SK-N-SH (cell line): ENCODE measurements around the gene SLCO6A1. TPM values are rescaled to one million over a fixed set of nuclear protein-coding genes. Genes with fewer than 3 reads are reported as not detected.

Source experiments
- CTCF ChIA-PET: fragments of 300-600, 350-600 bp; formaldehyde crosslinking; extraction: SDS; loops from one replicate; lab custom pipeline; 2021; lab: Yijun Ruan, JAX
- POLR2A ChIA-PET: fragments of 350-600 bp; sonication (Branson Sonifier 250); formaldehyde crosslinking; extraction: SDS; loops from one replicate; lab custom pipeline; 2020; ENCODE audit warnings: antibody characterized with exemption, inconsistent platforms; lab: Yijun Ruan, JAX
- DNase-seq: peaks from one replicate; pipeline ENCODE4 v3.0.0; 2012
- H2AFZ ChIP-seq: fragments of 200-600 bp; sonication (generic); 2 replicates; pipeline ENCODE4 v1.8.1; 2016; ENCODE audit warnings: antibody characterized with exemption, mild to moderate bottlenecking, low read depth
- H3F3A ChIP-seq: fragments of 200-600 bp; sonication (generic); replicated peaks from 2 replicates; pipeline ENCODE3; 2016; ENCODE audit warnings: antibody characterized with exemption, mild to moderate bottlenecking; ENCODE audit not compliant: insufficient read depth
- H3K27ac ChIP-seq, 2 experiments: fragments of 200-500 bp in 1 of 2; fragments of 200-600 bp in 1 of 2; sonication (Bioruptor generic) in 1 of 2; sonication (generic), shearing (Covaris generic) in 1 of 2; 2 replicates each; pipeline versions ENCODE4 v1.5.1 to v1.6.1; 2014 to 2016; ENCODE audit warnings: low read depth in 2 of 2, inconsistent platforms in 1 of 2, low read length in 1 of 2, mild to moderate bottlenecking in 1 of 2, mixed read lengths in 1 of 2
- H3K27me3 ChIP-seq: fragments of 200-600 bp; sonication (generic), shearing (Covaris generic); 2 replicates; pipeline ENCODE4 v1.6.1; 2016; ENCODE audit warnings: mixed run types; ENCODE audit not compliant: insufficient read depth
- H3K36me3 ChIP-seq, 2 experiments: fragments of 200-500 bp in 1 of 2; fragments of 200-600 bp in 1 of 2; sonication (Bioruptor generic) in 1 of 2; sonication (generic) in 1 of 2; replicated peaks in 1 of 2; 2 replicates each; pipeline versions ENCODE3 to v1.5.1; 2014 to 2016; ENCODE audit warnings: low read length in 1 of 2, mild to moderate bottlenecking in 1 of 2; ENCODE audit not compliant: insufficient read depth in 2 of 2, control insufficient read depth in 1 of 2
- H3K4me1 ChIP-seq, 2 experiments: fragments of 200-500 bp in 1 of 2; fragments of 200-600 bp in 1 of 2; sonication (Bioruptor generic) in 1 of 2; sonication (generic), shearing (Covaris generic) in 1 of 2; 2 replicates each; pipeline versions ENCODE4 v1.5.1 to v1.6.1; 2014 to 2016; ENCODE audit warnings: low read depth in 1 of 2, low read length in 1 of 2, mixed run types in 1 of 2; ENCODE audit not compliant: insufficient read depth in 2 of 2, control insufficient read depth in 1 of 2
- H3K4me2 ChIP-seq: fragments of 200-600 bp; sonication (generic), shearing (Covaris generic); 2 replicates; pipeline ENCODE4 v1.6.1; 2017; ENCODE audit warnings: mixed run types
- H3K4me3 ChIP-seq, 2 experiments: fragments of 200-500 bp in 1 of 2; fragments of 200-600 bp in 1 of 2; sonication (Bioruptor generic) in 1 of 2; sonication (generic), shearing (Covaris generic) in 1 of 2; 2 replicates each; pipeline versions ENCODE4 v1.5.1 to v1.8.1; 2014 to 2016; ENCODE audit warnings: low read depth in 2 of 2, inconsistent platforms in 1 of 2, low read length in 1 of 2, mild to moderate bottlenecking in 1 of 2, mixed read lengths in 1 of 2, moderate library complexity in 1 of 2
- H3K79me2 ChIP-seq: fragments of 200-600 bp; sonication (generic); 2 replicates; pipeline ENCODE4 v1.8.1; 2017; ENCODE audit warnings: mild to moderate bottlenecking; ENCODE audit not compliant: insufficient read depth
- H3K9ac ChIP-seq: fragments of 200-600 bp; sonication (generic); 2 replicates; pipeline ENCODE4 v1.6.1; 2017; ENCODE audit warnings: mixed run types
- H3K9me2 ChIP-seq: fragments of 200-600 bp; sonication (generic); 2 replicates; pipeline ENCODE4 v1.6.1; 2017; ENCODE audit warnings: mixed run types
- H3K9me3 ChIP-seq: fragments of 200-600 bp; sonication (generic); 2 replicates; pipeline ENCODE4 v1.6.1; 2017; ENCODE audit warnings: mixed run types, mild to moderate bottlenecking, moderate library complexity
- H4K20me1 ChIP-seq: fragments of 200-600 bp; sonication (generic); 2 replicates; pipeline ENCODE4 v1.6.1; 2017; ENCODE audit warnings: mild to moderate bottlenecking, mixed run types; ENCODE audit not compliant: insufficient read depth
- CTCF ChIP-seq: fragments of 200-600 bp; sonication (generic); IDR thresholded peaks from 2 replicates; pipeline ENCODE4 v1.6.1; 2017; ENCODE audit warnings: antibody characterized with exemption, mild to moderate bottlenecking, moderate library complexity
- EZH2phosphoT487 ChIP-seq: fragments of 200-600 bp; sonication (generic); IDR thresholded peaks from 2 replicates; pipeline ENCODE4 v1.6.1; 2017; ENCODE audit warnings: low read depth, mixed run types, mild to moderate bottlenecking, antibody characterized with exemption, moderate library complexity, borderline replicate concordance
- FOSL2 ChIP-seq: IDR thresholded peaks from 2 replicates; pipeline ENCODE4 v1.4.0; 2012; ENCODE audit warnings: low read depth, mild to moderate bottlenecking, moderate library complexity, borderline replicate concordance
- FOXJ3 ChIP-seq: sonication (generic); formaldehyde crosslinking; IDR thresholded peaks from 2 replicates; pipeline ENCODE4 v1.5.1; 2020; ENCODE audit warnings: mild to moderate bottlenecking, missing genetic modification reagents
- NRF1 ChIP-seq: IDR thresholded peaks from 2 replicates; pipeline ENCODE4 v1.6.1; 2012; ENCODE audit warnings: low read depth, mild to moderate bottlenecking, low read length
- PBX3 ChIP-seq: IDR thresholded peaks from 2 replicates; pipeline ENCODE4; 2012
- POLR2AphosphoS5 ChIP-seq: IDR thresholded peaks from 2 replicates; pipeline ENCODE4 v1.6.1; 2012; ENCODE audit warnings: low read depth, low read length
- RAD21 ChIP-seq: IDR thresholded peaks from 2 replicates; pipeline ENCODE4 v1.6.1; 2012; ENCODE audit warnings: mild to moderate bottlenecking, low read length
- RCOR1 ChIP-seq: fragments of 150-350 bp; IDR thresholded peaks from 2 replicates; pipeline ENCODE4 v1.6.1; 2017; ENCODE audit warnings: antibody characterized with exemption, low read length
- RFX5 ChIP-seq: IDR thresholded peaks from 2 replicates; pipeline ENCODE4 v1.6.1; 2012; ENCODE audit warnings: mild to moderate bottlenecking, improper control_type of control experiment, low read length
- SIN3A ChIP-seq: IDR thresholded peaks from 2 replicates; pipeline ENCODE4 v1.6.1; 2012; ENCODE audit warnings: low read depth, mild to moderate bottlenecking, low read length, moderate library complexity, borderline replicate concordance
- SMC3 ChIP-seq: IDR thresholded peaks from 2 replicates; pipeline ENCODE4 v1.6.1; 2012; ENCODE audit warnings: low read depth, low read length, improper control_type of control experiment
- USF2 ChIP-seq: fragments of 150-350 bp; IDR thresholded peaks from 2 replicates; pipeline ENCODE4 v1.6.1; 2017; ENCODE audit warnings: antibody characterized with exemption, low read length, low read depth, borderline replicate concordance
- ZBTB33 ChIP-seq: IDR thresholded peaks from 2 replicates; pipeline ENCODE4 v1.4.0; 2012; ENCODE audit warnings: low read depth, borderline replicate concordance
- WGBS: methylation state at CpG from one replicate; pipeline ENCODE4 v1.1.6; 2017; ENCODE audit warnings: low lambda C conversion rate; 5-methylcytosine and 5-hydroxymethylcytosine counted together
- polyA plus RNA-seq, 3 experiments: library from polyadenylated mRNA; depleted of rRNA; stranded (reverse); fragments of >200 nt; gene quantifications; 2 replicates each; pipeline ENCODE4 v1.2.3, GENCODE V29; 2012

SLCO6A1 gene
- polyA plus RNA-seq, 1 of the 3 experiments (the other 2 are of a cell fraction): not detected

GRCh38 chr5:102532123-102532522 lies 33.3 kb upstream of the SLCO6A1 start (continued):
- TF ChIP-seq USF2: no peak
- no peak for TF ChIP-seq EZH2phosphoT487
- no peak for TF ChIP-seq POLR2AphosphoS5
- no peak for TF ChIP-seq SMC3
- no peak for TF ChIP-seq NRF1

- no peaks in the 10 kb centered on the region for H3K4me1 ChIP-seq
- no peaks in the 10 kb centered on the region for H3K36me3 ChIP-seq
- no peaks in the 10 kb centered on the region for H3K9me3 ChIP-seq
- ChIA-PET POLR2A (interaction anchor here (0.6 kb wide), 1 partner anchor 19 kb away, joined by 3 read pairs; no protein-coding TSS in a partner anchor), CTCF (interaction anchor here (1.0 to 1.2 kb wide), 3 partner anchors 13 to 944 kb away, joined by 3 read pairs; no protein-coding TSS in a partner anchor)
- no peaks in the 10 kb centered on the region for H4K20me1 ChIP-seq
- no peak for TF ChIP-seq ZBTB33
- no peak for TF ChIP-seq FOXJ3 (CRISPR knock-in tag)
- no peak for TF ChIP-seq FOSL2
- TF ChIP-seq PBX3: no peak
- TF ChIP-seq NRF1: no peak
- no peak for TF ChIP-seq EZH2phosphoT487
- TF ChIP-seq SIN3A: no peak
- TF ChIP-seq CTCF: no peak
- TF ChIP-seq RCOR1: no peak
- TF ChIP-seq SMC3: no peak
- TF ChIP-seq RAD21: no peak
- no peak for TF ChIP-seq RFX5
- no peak overlapping the region for H3K27ac ChIP-seq
- H2AFZ ChIP-seq: no peak overlapping the region
- H3F3A ChIP-seq: no peaks in the 10 kb centered on the region
- H3K9ac ChIP-seq: no peak overlapping the region
- H3K4me3 ChIP-seq: no peak overlapping the region
- H3K79me2 ChIP-seq: no peaks in the 10 kb centered on the region
- H3K4me2 ChIP-seq: no peak overlapping the region
- 93% methylated on average over 1 of the region's 1 CpG for WGBS
- H3K27me3 ChIP-seq: no peaks in the 10 kb centered on the region
- no peaks in the 10 kb centered on the region for H3K9me2 ChIP-seq
- no peak for DNase-seq
Measured at GRCh38 chr5:102531506-102531905, 32.7 kb upstream of the SLCO6A1 start.
